Measurements from ENCODE around the gene LRRC75B. TPM values are rescaled to one million over a fixed set of nuclear protein-coding genes. Genes with fewer than 3 reads are reported as not detected.

The LRRC75B gene
- total and polyA plus RNA-seq, 2 of the 13 experiments (the other 11 are each of a cell fraction or from before 2014, with no cell fraction given) = 11.8 to 34.8 TPM

- TF ChIP-seq ZBTB14 (CRISPR knock-in tag; IDR thresholded peaks at IDR 0.05) = no peak
- no peak for TF ChIP-seq ZNF34 (CRISPR knock-in tag; IDR thresholded peaks at IDR 0.05; ENCODE audit: borderline replicate concordance)
- TF ChIP-seq MIER3 (CRISPR knock-in tag; IDR thresholded peaks at IDR 0.05; ENCODE audit: borderline replicate concordance) = no peak; the same call in 1 of the 2 replicates
- TF ChIP-seq SP2 (CRISPR knock-in tag; IDR thresholded peaks at IDR 0.05) = no peak
- no peak for TF ChIP-seq SETDB1 (CRISPR knock-in tag; IDR thresholded peaks at IDR 0.05; ENCODE audit: borderline replicate concordance)
- peak; percentile 54; the same call in 1 of the 2 replicates for TF ChIP-seq ZNF331 (CRISPR knock-in tag; IDR thresholded peaks at IDR 0.05)
- TF ChIP-seq ZNF75D (CRISPR knock-in tag; IDR thresholded peaks at IDR 0.05; ENCODE audit: borderline replicate concordance) = no peak
- TF ChIP-seq, protein P1, sequence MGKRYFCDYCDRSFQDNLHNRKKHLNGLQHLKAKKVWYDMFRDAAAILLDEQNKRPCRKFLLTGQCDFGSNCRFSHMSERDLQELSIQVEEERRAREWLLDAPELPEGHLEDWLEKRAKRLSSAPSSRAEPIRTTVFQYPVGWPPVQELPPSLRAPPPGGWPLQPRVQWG (CRISPR knock-in tag; IDR thresholded peaks at IDR 0.05; ENCODE audit: borderline replicate concordance, low read depth) = no peak
- 0 out of 2 replicates have a peak, but pooled peaks have one; percentile 4 for TF ChIP-seq ZNF703 (CRISPR knock-in tag; IDR thresholded peaks at IDR 0.05; ENCODE audit: borderline replicate concordance)
- no peak for TF ChIP-seq ASH2L (IDR thresholded peaks at IDR 0.05; ENCODE audit: insufficient read length, low read depth, low read length)
- TF ChIP-seq TBL1XR1 (IDR thresholded peaks at IDR 0.05; ENCODE audit: borderline replicate concordance, low read length, partially characterized antibody) = no peak
- TF ChIP-seq NFRKB (IDR thresholded peaks at IDR 0.05) = no peak
- no peak for TF ChIP-seq ZNF775 (CRISPR knock-in tag; IDR thresholded peaks at IDR 0.05; ENCODE audit: borderline replicate concordance)
- no peak for TF ChIP-seq GATAD1 (CRISPR knock-in tag; IDR thresholded peaks at IDR 0.05)
- TF ChIP-seq, protein P2, sequence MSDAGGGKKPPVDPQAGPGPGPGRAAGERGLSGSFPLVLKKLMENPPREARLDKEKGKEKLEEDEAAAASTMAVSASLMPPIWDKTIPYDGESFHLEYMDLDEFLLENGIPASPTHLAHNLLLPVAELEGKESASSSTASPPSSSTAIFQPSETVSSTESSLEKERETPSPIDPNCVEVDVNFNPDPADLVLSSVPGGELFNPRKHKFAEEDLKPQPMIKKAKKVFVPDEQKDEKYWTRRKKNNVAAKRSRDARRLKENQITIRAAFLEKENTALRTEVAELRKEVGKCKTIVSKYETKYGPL (CRISPR knock-in tag; IDR thresholded peaks at IDR 0.05) = no peak
- TF ChIP-seq ZNF180 (CRISPR knock-in tag; IDR thresholded peaks at IDR 0.05; ENCODE audit: borderline replicate concordance, low read depth) = no peak
- no peak for TF ChIP-seq ADNP (CRISPR knock-in tag; IDR thresholded peaks at IDR 0.05)
- TF ChIP-seq MAFK (conservative IDR thresholded peaks at IDR 0.05 in 1 of 2, IDR thresholded peaks at IDR 0.05 in 1 of 2; ENCODE audit: low read length in 2 of 2) = no peak
- TF ChIP-seq ZBTB34 (CRISPR knock-in tag; IDR thresholded peaks at IDR 0.05) = no peak
- peak; percentile 15; the same call in 1 of the 2 replicates for TF ChIP-seq ZNF350 (CRISPR knock-in tag; IDR thresholded peaks at IDR 0.05; ENCODE audit: borderline replicate concordance, low read depth)
- no peak for TF ChIP-seq PRPF4 (IDR thresholded peaks at IDR 0.05; ENCODE audit: low read depth, low read length, poor library complexity, severe bottlenecking)
- TF ChIP-seq SRSF9 (IDR thresholded peaks at IDR 0.05; ENCODE audit: borderline replicate concordance, insufficient read depth, low read depth, low read length, poor library complexity, severe bottlenecking) = no peak
- TF ChIP-seq, protein P3, sequence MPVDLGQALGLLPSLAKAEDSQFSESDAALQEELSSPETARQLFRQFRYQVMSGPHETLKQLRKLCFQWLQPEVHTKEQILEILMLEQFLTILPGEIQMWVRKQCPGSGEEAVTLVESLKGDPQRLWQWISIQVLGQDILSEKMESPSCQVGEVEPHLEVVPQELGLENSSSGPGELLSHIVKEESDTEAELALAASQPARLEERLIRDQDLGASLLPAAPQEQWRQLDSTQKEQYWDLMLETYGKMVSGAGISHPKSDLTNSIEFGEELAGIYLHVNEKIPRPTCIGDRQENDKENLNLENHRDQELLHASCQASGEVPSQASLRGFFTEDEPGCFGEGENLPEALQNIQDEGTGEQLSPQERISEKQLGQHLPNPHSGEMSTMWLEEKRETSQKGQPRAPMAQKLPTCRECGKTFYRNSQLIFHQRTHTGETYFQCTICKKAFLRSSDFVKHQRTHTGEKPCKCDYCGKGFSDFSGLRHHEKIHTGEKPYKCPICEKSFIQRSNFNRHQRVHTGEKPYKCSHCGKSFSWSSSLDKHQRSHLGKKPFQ (CRISPR knock-in tag; IDR thresholded peaks at IDR 0.05; ENCODE audit: insufficient replicate concordance) = no peak
- TF ChIP-seq ZSCAN12 (CRISPR knock-in tag; IDR thresholded peaks at IDR 0.05) = no peak
Observed at GRCh38 chr22:24593836-24594568, 1.1 kb upstream of the LRRC75B start (continued).

Data from HepG2 (cell line).